Fibroblast of upper back skin (primary cell): ENCODE measurements around the gene SKAP2.

Experiments used
- DNase-seq: peaks from one replicate; pipeline ENCODE4 v3.0.0-alpha.2; 2013

The SKAP2 gene

DNA sequence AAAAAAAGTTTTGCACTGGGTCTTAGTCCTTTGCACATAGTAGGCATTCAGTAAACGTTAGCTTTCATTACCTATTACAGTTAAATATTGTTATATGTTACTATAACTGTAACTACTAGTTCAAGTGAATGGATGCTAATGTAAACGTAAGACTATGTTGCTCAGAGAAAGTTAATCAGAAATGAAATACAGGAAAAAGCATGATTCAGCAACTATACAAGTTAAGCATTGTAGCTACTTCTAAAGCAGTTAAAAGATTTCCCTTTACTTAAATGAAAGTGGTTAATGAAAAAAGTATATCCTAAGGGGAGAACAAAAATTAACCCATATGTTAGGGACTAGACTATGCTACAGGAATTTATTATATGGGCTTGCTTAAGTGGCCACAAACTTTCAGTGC lies 121.2 kb downstream of the SKAP2 start:
- DNase-seq = no peak

DNA sequence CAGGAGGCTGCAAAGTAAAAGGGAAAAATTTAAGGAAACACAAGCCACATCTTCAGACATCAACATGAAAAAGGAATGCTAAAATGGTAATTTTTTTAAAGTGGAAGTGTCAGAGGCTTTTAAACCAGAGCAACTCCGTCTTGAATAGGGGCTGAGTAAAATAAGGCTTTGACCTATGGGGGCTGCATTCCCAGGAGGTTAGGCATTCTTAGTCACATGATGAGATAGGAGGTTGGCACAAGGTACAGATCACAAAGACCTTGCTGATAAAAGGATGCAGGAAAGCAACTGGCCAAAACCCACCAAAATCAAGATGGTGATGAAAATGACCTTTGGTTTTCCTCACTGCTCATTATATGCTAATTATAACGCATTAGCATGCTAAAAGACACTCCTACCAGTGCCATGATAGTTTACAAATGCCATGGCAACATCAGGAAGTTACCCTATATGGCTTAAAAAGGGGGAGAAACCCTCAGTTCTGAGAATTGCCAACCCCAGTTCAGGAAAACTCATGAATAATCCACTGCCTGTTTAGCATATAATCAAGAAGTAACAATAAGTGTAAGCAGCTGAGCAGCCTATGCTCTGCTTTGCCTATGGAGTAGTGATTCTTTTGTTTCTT lies 128.3 kb downstream of the SKAP2 start:
- DNase-seq = no peak

DNA sequence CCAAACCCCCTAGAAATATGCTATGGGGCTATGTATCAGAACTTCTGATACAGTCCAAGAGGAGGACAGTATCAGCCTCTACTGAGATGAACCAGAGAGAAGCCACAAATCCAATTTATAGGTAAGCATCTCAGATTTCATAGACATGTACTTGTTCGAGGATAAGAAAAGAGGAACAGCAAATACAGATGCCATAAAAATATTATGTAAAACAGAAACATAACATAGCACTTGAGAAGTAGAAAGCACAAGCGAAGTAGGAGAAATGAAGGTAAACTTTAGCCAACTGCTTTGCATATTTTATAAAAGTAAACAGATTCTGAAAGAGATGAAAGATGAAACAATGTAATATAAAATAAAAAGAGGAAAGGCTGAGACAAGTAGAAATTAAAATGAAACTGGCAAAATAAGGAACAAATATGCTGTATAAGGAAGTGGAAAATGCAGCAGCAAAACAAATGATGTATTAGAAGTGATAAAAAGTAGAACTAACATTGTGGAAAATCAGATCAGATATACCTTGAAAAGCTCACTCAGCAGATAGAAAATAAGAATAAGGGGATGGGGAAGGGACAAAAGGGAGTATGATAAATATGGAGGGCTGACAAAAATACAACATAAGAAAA lies 135.1 kb downstream of the SKAP2 start:
- no peak for DNase-seq

DNA sequence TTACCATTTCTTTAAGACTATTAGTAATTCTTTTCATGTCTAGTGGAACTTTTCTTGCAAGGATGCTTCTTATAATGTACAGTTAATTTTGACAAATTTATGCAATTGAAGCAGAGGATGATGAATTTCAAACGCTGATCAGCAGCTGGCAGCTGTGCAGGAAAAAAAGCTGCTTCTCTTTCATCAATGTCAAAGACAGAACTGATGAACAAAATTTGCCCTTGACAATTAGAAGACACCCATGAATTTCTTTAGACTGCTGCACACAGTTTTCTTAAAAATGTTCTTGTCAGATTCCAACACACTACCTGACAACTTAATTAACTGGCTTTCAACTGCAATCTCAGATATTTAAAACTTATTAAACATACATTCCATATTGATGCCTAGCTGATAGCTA lies 138.3 kb downstream of the SKAP2 start:
- DNase-seq = no peak

DNA sequence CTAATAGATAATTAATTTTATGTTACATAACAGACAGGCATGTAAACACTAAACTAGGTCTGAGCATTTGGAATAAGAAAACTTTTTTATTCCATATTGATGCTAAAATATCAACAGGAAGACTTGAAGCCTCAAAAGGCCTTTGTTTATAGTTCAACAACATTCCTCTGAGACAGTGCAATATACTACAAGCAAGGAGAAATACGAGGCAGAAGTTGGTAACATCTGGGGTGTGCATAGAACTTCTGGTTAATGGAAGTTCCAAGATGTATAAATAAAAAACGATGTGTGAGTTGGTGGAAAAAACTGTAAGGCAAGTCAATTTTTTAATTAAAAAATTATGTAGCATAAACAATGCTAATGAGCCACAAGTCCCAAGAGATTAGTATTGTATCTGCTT lies 139.6 kb downstream of the SKAP2 start:
- no peak for DNase-seq

DNA sequence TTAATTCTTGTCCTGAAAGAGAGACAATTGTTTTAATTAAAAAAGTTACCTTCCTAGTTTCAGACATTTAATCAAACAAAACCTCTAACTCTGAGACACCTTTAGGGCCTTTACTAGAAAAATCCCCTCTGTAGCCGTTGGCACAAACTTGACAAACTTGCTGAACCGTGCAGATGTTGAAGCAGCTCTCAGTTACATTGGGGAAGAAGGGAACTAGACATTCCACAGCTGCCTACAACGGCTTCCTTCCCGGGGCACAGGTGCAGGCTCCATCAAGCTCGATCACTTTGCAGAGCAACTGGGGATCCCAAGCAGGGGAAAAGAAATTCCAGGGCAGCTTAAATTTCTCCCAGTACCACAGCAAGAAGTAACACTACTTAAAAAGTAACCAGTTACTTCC lies 141.3 kb downstream of the SKAP2 start:
- no peak for DNase-seq

DNA sequence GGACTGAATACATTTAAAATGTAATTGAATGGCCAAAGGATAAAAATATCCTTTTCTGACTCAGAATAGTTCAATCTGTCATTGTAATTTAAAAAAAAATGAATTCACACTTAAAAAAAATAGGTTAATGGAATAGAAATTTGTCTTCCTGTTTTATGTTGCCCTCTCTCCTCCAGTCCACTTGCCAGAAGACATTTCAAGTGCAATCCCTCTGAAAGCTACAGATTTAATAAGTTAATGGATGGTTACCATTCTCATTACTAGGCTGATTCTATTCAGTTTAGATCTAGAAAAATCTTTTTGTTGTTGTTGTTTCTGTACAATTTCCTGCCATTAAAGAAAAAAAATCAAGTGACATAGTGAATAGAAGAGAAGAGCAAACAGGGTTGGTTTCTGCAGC lies 142.9 kb downstream of the SKAP2 start:
- no peak for DNase-seq

DNA sequence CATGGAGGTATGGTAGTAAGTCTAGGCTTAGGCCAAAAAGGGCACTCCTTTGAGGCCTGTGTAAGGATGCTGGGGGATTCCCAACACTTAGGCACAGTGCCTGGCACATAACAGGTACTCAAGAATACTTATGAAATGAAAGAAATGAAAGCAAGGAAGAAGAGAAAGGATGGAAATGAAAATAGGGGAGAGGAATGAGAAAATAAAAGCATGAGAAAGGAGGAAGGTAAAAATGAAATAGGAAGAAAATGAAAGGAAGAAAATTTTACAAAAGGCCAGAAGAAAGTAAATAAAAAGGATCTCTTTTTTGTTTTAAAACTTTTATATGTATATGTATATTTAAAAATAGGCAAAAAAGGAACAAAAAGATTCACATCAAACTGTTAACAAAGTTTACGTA lies 146.3 kb downstream of the SKAP2 start:
- DNase-seq = no peak

DNA sequence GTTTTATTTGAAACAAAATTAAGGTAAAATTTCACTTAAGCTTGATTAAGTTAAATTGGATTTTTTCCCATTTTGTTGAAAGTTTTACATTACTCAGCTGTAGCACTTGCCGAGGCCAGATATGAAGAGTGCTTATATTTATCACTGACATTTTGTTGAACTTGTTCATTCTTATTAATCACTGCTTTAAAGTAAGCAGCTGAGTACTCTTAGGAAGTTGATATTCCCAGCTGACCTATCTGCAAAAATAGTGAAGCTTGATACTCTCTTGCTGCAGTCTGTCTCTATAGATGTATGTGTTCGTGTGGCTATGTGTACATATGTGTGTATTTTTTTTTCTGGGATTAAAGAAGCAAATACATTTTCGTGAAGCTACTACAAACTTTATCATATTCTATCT lies 150.0 kb downstream of the SKAP2 start:
- no peak for DNase-seq

DNA sequence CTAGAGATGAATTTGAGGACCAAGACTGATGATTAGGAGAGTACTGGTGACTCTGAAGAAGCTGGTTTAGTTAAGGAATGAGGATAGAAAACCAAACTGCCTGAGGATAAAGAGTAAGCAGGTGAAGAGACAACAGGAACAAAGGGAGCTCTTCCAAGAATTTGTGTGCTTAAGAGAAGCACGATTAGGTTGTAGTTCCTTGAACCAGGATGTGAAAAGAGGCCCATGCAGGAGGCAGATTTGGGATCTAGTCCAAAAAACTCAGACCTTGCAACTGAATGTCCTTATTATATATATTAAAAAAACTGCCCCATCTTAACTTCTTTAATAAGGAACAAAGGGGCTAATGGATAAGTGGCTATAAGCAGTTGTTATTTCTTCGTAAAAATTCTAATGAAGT lies 150.4 kb downstream of the SKAP2 start:
- DNase-seq = no peak

DNA sequence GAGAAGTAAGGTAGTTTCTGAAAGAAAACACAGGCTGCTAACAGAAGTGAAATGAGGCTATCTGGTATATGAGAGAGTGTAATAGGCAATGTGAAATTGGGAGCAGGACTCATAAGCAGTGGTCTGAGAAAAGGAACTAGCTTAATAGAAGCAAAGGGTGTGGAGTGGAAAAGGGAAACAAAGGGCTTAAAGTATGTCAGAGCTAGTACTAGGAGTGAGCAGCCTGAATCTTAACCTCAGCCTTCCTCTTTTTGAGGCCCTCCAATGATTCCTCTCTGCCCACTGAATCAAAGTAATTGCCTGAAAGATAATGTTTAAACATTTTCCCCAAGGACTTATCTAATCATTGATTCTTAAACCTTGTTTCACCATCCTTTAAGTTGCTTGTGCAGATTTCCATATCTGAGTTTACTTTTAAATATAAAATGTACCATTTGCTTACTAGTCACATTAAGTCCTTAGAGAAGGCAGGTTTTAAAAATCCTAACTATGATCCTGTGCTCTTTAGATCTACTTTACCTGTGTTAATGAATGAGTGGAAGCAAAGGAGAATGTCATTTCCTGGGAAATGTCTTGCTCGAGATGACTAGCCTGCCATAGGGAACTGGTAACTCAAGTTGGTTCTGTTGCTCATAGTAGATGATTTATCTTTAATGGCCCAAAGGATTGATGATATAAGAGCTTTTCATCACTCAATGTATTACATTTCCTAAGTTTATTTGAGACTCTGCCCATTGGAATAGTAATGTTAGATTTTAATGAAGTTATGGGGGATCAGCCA lies 155.0 kb downstream of the SKAP2 start:
- DNase-seq = no peak

DNA sequence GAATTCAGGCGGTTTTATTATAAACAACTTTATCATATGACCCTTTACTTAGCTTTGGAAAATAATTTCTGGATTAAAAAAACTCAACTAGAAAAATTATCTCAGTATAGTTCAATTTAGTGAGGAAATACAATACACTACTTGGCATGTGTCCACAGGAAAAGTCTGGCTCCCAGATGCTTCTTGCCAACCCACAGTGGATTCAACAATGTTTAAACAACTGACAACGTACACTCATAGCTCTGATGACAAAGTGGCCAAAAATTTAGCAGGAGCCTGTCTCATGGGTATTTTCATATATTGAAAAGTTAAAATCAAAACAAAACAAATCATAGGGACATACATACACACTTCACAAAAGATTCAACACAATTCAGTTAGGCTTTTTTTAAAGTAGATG lies 158.8 kb downstream of the SKAP2 start:
- DNase-seq = peak; percentile 96

DNA sequence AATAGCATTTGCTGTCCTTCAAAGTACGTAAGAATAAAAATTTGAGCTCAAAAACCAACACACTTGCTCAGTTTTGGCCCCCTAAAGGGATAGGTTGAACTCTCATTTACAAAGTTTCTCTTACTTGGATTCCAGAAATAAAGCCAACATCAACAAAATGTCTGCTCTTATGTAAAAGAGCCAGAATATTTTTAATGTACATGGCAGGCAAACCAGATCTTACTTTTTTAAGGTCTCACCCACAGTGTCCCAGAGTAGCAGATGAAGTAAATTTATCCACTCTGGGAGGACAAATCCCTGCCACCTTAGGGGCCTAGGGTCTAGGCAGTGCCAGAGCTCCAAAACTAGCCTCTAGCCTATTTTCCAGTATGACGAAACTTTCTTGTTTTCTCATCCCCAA lies 159.6 kb downstream of the SKAP2 start:
- DNase-seq = peak; percentile 37

DNA sequence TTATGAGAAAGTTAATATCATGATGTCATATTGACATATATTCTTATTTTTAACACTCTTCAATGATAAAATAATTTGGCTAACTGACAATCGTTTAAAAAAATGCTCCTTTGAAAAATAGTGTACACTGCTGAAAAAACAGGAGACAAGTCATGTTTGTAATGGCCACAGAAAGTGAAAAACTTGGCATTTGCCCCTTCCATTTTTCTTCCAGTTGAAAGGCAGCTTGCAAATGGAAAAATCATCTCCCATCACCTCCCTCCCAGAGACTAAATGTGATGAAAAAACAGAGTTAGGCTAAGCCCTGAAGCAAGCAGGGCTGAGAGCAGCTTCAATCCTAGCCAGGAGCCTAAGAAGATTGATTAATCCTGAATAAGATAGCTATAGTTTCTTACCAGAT lies 160.4 kb downstream of the SKAP2 start:
- no peak for DNase-seq

DNA sequence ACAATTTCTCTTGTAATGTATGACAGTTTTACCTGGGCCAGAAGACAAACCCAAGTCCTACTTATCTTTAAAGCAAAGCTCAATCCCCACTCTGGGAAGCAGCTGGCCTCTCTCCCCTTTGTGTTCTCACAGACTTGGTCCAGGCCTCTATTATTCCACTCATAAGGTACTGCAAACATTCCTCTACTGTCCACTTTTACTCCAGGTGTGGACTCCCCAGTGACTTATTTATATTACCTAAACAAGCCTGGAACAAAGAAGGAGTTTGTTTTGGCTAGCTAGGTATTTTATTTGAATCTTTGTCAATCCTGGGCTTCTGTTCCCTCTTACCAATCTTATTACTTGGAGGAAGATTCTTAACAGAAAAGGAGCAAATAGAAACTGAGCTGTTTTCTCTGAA lies 163.5 kb downstream of the SKAP2 start:
- no peak for DNase-seq

DNA sequence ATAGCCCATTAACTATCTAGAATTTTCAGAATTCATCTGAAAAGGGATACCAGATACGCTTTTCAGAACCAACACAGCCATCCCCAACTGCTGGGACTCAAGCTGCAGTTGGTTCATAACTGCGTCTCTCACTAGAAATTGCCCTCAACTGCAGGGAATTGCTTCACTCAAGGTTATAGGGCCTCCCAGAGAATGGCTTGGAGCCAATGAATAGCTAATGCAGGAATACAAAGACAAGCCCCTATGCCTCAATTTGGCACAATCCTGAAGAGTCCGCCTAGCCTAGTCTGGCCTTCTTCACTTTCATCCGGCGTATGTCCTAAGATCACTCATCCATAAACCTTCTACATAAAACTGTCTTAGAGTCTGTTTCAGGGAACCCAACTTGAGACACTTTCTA lies 164.0 kb downstream of the SKAP2 start:
- DNase-seq = no peak

DNA sequence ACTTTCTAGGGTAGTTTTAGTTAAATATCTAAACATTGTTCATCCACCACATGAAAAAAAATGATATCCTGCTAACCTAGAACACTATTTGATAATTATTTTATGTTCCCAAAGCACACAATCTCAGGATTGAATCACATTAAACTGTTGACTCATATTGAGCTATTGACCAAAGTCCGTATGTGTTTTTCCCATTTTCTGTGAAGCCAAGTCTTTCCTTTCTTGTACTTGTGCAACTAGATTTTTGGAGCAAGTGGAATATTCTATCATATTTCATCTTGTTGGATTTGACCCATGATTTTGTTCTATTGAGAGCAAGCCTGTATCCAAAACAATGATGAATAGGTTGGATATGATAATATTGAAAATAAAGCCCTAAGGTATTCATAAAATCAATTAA lies 164.6 kb downstream of the SKAP2 start:
- no peak for DNase-seq

DNA sequence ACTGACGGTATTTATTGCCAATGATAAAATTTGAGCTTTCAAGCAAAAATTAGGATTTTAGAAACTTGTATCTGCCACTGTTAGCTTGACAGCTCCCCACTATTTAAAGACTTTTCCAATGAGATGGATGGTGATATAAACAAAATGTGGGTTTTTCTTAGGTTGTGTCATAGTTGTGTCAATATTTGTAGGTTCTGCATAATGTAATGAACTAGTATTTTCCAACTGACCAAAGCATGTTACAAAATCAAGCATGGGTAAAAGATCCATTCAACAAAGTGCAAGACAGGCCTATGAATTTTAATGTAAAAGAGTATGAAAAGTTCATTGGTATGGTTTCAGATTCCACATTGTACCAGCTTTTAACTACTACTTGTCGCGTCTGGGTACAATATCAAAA lies 165.6 kb downstream of the SKAP2 start:
- DNase-seq = no peak

DNA sequence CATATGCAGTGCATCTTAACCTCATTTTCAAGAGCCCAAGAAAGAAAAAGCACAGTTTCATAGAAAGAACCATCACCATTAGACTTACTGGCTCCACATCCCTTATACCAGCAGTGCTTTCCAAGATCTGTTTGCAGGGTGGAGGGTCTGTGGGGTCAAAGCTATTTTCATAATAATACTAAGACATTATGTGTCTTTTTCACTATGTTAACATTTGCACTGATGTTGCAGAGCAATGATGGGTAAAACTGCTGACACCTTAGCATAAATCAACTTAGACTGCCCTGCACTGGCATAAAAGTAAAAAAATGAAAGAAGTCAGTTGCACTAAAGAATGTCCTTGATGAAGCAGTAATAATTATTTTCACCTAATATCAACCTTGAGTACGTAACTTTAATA lies 166.2 kb downstream of the SKAP2 start:
- DNase-seq = no peak

DNA sequence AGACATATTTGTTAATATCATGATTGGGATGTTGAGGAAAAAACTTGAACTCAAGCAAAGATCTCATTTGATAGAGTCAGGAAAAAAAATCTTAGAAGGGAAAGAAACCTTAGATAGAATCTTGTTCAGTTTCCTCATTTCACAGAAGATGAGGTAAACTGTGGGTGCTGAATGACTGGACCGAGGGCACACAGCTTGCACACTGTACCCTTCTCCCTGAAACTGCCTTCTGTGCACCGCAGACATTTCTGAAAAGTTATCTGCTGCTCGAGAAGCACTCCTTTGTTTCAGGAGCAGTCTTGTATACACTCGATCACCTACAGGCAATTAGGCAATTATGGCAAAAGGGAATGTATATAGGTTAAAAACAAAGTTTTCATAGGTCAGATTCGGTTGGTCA lies 167.4 kb downstream of the SKAP2 start:
- DNase-seq = no peak

DNA sequence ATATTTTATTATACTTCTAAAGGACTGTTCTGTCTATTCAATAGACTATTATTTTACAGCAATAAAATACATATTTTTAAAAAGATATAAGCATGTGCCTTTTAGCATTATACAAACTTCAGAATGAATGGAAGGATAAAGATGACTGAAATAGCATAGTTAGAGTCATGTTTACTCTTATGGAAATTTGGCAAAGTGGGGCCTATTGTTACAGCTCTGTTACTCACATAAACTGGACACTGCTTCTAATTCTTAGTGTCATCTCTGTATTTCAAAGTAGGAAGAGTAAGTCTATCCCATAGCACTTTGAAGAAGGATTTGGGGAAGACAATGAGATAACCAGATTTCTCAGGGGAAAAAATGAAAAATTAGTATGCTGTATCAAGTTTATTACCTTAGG lies 168.2 kb downstream of the SKAP2 start:
- DNase-seq = no peak

DNA sequence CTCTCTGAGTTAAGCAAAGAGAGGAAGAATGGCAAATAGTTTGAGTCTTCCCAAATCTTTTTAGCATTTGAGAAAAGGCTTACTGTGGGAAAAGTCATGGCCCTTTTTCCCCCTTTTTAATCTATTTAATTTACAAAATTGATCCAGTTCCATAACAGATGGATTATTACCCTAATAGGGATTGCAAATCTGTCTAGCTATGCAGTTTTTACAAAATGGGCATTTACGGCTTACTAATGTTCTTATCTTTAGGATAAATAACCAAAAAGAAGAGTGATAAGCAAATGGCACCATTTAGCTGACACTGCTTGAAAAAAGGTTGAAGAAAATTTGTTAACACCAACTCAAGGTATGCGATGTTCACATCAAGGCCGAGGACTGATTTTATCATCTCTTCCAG lies 169.7 kb downstream of the SKAP2 start:
- no peak for DNase-seq

DNA sequence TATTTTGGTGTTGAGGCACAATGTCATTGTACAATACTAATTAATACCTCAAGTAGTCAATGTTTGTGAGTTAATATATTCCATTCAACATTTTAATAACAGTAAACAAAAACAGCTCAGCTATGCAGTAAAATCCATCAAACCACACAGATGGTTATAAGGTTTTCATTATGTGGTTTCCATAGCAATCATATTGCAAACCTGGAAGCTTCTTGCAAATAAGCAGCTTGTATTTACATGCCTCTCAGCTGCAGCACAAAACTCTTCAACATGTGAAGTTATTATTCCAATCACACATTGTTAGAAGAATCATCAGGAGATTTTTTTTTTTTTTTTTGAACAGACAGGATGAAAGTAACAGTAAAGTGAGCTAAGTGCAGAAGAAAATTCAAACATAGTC lies 170.2 kb downstream of the SKAP2 start:
- no peak for DNase-seq

DNA sequence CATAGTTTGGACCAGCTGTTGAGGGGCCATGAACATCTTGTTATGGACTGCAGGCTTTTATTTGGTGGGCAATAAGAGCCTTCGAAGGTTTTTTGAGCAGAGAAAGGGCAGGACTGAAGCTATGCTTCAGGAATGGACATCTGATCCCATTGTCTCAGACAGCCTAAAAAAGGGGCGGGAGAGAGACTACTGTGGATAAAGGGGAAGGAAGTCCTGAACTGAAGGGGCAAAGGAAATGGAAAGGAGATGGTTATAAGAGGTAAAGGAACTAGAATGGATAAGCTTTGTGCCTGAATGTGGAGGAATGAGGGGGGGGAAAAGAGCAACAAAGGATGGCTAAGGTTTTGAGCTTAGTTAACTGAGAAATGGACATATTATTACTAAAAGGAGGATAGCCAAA lies 172.5 kb downstream of the SKAP2 start:
- no peak for DNase-seq

DNA sequence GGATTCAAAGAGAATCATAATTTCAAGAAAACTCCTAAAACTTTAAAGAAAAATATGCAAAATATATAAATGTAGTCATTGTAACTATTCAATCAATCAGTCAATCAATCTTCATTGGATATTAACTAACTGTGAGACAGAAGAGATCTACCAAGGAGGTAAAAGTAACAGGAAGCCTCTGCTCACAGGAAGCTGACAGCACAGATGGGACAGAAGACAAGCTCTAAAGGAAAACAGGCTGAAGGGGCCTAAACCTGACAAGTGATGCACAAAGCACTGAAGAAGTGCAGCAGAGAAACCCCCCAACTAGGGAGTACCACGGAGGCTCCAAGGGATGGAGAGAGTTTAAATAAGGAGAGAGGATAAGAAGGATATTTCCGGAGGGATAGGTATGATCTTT lies 173.0 kb downstream of the SKAP2 start:
- no peak for DNase-seq
